NCI-H82 treated with DMSO at 0.1 percent for 48 hours (cell line): ENCODE results near the gene ATXN1.

Source experiments
- DNase-seq: peaks from one replicate; lab custom pipeline; 2025; ENCODE audit not compliant: unreplicated experiment; lab: John Stamatoyannopoulos, UW

ATXN1 gene

DNA sequence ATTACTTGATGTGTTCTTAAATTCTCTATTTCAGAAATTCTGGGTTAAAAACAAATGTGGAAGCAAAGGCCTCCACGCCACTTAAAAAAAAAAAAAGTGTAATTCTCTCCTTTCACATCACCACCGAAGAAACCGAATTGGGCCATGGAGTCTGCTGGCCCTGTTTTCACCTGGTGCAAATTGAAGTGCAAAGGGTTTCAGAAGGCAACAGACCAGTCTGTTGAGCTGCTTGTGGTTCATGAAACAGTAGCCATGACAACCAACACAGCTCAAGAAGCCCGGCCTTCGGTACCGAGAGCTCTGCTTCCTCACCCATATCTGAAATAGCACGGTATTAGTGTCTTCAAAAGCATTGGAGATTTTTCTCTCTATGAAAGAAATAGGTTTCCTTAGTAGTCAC lies 459.7 kb downstream of the ATXN1 start:
- no peak for DNase-seq

DNA sequence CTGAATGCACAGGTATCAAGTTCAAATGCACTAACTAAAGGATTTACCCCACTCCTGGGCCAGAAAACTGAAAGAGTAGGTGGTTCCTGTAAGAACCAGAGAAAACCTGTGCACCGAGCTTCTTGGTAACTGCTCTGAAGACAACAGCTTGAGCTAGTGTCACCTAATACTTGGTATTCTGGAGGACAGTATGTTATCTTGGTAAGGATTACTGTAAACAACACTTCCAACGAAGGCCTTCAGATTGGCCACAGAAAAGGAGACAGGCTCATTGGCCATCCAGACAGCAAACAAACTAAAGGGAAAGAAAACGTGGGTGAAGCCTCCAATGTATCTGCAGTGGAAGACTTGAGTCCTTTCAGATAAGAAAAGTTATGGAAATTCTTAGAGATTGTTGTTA lies 461.4 kb downstream of the ATXN1 start:
- DNase-seq: no peak

DNA sequence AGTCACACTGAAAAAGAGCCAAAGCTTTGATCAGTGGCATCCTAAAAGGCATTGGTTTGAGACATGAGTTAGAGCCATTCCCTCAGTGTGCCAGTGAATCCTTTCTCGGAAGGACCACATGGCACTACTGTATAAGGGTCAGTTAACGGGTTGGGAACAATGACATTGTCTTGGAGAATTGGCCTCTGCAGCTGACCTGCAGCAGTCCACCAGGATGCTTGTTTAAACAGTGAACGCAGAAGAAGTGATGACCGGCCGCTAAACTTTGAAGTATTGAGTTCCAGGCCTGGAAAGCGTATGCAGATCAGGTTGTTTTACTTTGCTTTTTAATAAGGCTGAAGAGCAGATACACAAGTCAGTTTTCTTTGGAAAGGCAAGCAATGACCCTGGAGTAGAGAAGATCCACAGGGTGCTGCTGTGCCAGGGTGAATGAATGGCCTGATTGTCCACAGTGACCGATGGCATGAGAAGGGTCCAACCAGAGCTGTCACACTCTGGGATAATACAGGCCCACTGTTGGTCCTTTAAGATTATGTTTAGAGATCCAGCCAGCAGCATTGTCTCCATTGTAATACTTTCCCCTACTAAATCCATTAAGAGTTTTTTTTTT lies 465.1 kb downstream of the ATXN1 start:
- no peak for DNase-seq

DNA sequence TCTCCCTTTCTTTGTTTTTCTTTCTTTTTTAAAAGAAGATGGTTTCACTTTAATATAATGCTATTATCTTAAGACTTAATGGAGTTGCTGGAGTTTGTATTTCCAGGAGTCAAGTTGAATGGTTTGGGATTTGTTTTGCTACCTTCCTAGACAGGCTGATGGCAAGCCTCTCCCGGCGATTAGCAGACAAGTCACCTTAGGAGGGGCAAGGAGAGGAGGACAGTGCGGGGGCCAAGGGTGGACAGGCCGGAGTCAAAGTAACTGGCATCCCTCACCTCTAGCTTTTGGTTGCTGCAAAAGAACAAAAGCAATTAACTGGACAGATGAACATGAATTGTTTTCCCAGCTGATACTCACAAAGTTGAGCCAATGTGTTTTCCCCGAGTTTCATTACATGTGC lies 465.8 kb downstream of the ATXN1 start:
- no peak for DNase-seq

DNA sequence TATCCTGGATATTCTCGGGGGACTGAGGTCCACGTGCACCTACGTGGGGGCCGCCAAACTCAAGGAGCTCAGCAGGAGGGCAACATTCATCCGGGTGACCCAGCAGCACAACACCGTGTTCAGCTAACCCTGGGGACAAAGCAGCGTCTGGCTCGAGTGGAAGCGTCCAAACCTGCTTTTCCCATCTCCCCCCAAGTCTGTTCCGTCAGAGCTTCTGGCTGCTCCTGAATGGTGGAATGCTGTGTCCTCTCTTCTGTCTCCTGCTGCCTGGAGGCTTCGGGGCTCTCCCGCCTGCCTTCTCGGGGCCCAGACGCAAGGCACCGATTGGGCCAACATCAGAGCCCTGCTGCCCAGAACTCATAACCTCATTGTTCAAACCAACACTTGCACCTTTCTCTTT lies 466.2 kb downstream of the ATXN1 start:
- DNase-seq: no peak

DNA sequence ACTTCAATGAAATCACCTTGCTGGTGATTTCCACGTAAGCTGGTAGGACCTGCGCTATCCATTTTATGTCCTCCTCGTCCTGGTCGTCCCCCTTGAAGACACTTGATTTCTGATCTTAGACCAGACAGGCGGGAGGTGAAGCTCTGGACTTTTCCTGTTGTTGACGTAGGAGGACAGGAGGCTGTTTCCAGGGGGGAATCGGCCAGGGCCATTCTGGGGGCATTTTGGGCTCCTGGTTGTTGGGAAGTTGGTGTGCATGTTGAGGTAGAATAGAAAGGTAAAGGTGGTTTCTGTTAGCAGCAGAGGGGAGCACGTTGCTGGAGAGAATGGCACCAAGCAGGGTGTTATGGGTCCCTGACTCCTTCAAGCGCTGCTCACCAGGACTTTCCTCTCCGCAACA lies 466.9 kb downstream of the ATXN1 start:
- no peak for DNase-seq

DNA sequence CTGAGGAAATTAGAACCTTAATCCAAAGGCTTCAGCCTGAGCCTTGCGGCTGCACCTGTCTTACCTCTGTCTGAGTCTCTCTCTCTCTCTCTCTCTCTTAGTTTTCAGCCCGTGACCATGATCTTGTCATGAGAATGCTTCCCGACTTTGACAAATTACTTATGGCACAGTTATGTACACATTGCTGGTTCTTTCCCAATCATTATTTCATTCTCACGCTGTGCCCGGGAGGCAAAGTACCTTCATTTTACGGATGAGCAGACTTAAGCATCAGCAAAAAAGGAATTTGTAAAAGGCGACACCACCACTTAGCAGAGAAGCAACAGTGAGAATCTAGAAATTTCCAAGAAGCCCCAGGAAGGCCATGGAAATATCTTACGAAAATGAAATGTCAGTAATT lies 468.3 kb downstream of the ATXN1 start:
- DNase-seq: no peak

DNA sequence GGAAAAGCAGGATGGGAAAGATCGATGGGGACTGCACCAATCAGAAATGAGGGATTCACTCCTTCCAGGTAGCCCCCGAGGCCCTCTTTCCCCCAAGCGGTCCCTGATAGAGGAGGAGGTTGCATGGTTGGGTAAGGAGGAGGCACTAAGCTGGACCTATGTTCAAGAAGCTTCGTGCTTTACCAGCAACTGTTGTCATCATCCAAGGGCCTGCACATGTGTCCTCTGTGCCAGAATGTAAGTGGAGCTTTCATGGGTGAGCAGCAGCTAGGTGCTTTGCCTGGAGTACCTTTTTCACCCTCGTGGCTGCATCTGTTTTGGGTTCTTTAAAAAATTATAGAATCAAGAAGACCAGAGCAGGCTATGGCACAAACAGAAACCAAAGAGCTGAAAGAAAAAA lies 468.8 kb downstream of the ATXN1 start:
- no peak for DNase-seq

DNA sequence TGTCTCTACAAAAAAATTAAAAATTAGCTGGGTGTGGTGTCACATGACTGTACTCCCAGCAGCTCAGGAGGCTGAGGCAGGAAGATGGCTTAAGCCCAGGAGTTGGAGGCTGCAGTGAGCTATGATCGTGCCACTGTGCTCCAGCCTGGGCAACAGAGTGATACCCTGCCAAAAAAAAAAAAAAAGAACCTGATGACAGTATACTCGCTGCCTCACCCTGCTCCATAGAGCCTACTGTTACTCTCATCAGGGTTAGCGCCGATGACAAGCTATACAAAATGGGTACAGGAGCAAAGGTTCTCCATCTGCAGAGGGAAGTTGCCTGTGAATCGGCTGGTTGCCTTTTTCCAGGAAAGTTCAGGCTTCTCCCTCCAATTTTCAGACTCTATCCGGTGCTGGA lies 469.5 kb downstream of the ATXN1 start:
- DNase-seq: no peak

DNA sequence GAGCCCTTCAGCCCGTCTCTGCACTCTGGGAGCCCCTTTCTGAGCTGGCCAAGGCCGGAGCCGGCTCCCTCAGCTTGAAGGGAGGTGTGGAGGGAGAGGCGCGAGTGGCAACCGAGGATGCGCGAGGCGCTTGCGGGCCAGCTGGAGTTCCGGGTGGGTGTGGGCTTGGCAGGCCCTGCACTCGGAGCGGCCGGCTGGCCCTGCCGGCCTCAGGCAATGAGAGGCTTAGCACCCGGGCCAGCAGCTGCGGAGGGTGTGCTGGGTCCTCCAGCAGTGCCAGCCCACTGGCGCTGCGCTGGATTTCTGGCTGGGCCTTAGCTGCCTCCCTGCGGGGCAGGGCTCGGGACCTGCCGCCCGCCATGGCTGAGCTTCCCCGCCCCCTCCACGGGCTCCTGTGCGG lies 473.1 kb downstream of the ATXN1 start:
- DNase-seq: no peak

DNA sequence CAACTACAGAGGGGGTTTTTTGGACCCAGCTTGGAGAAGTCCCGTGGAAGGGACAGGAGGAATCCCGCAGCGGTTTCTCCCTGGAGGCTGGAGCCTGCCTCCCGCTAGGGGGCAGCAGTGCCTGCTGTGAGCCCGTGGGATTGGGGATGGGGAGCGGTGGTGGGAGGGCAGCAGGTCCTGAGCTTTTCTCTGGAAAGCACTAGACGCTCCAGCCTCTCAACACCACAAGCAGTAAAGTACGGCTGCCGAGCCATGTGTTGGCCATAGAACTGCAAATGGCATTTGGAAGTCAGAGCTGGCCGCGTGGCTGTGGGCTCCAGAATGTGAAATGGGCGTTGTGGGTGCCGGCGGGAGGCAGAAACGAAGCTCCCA lies 475.1 kb downstream of the ATXN1 start:
- DNase-seq: peak; percentile 8

DNA sequence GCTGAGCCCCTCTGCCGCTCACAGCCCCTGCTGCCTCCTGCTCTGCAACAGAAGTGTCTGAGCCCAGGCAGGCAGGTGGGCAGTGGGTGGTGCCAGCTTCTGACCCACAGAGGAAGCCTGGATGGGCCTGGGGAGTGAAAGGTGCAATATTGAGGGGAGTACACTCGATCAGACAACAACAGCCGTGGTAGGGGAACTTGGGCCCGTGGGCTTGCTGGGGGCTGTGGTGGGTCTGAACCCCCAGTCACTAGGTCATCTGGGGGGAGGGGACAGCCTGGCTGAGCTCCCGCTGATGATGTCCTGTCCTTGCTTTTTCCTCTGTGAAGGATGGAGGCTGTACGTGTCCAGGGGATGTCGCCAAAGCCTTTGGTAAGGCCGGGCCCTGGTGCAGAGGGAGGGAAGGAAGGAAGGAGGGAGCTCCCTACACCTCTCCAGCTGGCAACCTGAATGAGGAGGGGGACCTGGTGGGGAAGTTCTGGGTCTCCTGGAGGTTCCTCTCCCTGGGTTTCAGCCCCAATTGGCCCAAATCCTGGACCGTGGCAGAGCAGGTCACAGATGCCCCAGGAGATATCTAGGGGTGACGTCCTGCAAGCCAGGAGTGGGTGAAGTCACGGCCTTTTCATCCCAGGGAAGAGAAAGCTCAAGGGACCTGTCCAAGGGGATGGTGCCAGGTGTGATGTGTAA lies 475.7 kb downstream of the ATXN1 start:
- DNase-seq: no peak

DNA sequence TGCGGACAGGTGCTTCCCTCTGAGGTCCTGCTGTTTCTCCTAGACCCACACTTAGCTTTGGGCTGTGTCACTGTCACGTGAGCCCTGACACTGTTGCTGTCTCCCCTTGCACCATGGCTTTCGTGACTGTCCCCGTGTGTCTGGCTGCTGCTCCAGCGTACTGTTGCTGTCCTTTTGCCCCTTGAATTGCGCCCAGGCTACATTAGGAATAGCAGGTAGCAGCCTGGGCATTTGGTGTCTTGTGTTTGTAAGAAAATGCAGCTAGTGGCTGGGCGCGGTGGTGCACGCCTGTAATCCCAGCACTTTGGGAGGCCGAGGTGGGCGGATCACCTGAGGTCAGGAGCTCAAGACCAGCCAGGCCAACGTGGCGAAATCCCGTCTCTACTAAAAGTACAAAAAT lies 476.8 kb downstream of the ATXN1 start:
- DNase-seq: no peak

DNA sequence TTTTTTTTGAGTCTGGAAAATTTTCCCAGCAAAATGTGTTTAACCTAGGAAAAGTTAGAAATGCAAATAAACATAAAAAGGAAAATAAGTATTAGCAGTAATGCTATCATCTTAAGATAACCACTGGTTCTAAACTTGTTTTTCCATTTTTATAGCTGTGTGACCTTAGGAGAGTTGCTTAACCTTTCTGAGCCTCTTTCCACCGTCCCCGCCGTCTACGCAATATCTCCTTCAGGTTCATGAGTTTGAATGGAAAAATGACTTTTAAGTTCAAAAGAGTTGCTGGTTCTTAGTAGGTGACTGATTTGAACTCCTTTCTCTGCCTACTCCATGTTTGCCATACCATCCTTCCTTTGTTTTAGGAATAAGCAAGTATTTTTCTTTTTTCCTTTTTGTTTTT lies 478.9 kb downstream of the ATXN1 start:
- no peak for DNase-seq

DNA sequence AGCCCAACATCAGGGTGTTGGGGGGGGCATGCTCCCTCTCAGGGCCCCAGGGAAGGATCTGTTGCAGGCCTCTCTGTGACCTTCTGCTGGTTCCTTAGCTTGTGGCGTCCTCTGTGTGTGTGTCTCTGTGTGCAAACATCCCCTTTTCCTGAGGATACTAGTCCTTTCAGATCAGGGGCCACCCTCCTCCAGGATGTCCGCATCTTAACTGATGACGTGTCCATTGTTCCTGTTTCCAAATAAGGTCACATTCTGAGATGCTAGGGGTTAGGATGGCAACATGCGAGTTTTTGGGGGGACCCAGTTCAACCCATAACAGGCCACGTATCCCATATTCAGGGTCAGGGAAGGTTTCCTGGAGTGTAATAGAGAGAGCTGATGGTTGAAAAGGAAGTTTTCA lies 482.0 kb downstream of the ATXN1 start:
- no peak for DNase-seq

DNA sequence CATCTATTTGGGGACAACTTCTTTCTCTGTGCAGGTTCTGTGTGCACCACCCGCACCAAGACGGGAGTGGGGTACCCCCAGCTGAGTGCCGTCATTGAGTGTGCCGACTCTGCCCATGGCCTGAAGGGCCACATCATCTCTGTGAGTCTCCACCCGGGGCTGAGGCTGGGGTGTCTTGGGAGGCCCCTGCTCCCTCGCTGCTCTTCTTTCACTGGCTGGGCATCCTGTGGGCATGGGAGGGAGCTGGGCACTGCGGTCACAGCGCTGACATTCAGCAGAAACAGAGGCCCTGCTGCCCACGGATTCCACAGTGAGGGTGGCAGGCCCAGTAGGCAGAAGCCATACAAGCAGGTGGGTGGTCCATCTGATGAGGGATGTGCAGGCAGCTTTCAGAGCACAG lies 482.5 kb downstream of the ATXN1 start:
- DNase-seq: no peak

DNA sequence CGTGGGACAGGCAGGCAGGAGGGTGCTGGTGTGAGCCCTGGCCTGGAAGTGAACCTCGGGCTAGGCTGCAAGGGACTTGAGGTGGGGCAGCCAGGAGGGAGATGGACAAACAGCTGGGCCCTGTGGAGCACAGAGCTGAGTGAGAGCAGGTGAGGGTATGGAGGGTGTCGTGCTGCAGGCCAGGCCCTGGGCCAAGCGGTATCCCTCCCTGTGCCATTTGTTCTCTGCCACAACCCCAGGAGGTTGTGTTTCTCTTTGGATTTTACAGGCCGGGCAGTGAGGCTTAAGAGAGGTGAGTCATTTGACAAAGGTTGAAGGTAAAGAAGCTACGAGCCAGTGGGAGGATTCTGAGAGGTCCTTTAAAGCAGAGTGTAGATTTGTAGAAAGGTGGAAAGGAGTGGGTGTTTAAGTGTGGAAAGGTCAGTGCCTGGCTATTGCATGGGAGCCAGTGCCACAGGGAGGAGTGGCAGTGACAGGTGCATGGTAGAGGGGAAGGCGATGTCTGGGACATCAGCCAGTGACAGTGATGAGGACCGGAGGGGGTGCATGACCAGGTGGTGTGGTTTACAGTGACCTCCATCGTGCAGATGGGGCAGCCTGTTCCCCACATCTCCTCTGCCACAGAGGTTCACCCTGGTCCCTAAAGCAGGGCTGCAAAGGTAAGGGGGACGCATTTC lies 483.1 kb downstream of the ATXN1 start:
- no peak for DNase-seq

DNA sequence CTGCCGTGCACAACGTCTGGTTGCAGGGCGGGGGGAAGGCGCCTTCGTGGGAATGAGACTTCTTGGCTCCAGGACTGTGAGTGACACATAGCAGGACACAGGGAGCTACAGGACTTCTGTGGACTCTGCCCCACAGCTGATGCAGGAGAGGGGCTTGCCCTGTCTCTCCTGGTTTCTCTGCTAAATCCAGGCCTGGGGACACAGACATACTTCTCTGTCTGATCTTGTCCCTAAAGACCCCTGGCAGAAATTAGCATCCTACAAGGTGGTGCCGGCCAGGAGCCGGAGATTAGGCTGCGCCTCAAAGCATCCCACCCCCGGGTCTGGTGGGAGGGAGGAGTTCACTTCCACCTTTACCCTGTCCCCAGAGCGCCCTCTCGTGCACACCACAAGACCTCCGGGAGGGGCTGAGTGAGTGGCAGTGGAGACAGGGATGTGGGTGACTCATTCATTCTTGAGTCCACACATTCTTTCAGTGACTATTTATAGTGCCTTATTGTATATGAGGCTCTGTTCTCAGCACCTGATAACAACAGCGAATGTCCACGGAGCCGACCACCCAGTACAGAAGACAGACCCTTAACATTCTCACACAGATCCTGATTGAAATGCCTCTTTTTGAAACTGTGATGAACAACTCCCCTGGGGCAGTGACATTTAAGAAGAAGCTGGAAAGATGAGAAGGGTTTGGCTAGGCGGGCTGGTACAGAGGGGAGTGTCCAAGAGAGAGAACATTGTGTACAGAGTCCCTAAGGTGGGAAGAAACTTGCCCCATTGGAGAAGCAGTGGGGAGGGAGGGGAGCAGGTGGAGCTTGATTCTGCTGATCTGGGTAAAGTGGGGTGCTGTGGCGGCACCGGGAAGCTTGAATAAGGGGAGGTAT lies 483.9 kb downstream of the ATXN1 start:
- DNase-seq: peak; percentile 56

DNA sequence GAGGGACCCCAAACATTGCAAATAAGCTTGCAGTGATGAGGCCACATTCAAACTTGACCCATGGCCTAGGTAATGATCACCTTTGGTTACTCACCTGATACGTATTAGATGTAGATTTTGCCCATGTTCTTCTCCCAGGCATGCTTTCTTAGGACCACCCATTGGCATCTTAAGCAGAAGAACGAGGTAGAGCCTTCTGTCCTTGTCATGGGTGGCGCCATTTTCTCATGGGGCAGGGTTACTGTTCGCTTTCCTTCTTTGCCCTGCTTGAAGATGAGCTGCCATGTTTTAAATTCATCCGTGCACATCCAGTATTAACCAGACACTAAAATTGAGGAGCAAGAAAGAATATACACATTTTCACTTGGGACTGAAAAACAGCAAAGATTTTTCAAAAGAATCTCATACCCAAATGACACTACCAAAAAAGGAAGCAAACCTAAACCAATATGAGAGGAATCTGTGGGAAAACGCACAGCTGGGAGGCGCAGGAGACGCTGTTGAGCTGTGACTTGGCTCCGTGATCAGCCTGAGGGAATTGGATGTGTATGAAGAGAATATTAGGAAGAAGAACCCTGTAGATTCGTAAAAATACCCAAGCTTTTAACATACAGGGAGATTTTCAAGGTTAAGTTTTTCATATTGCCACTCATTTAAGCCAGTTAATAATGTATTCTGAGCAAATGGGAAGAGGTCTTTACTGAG lies 486.2 kb downstream of the ATXN1 start:
- DNase-seq: no peak

DNA sequence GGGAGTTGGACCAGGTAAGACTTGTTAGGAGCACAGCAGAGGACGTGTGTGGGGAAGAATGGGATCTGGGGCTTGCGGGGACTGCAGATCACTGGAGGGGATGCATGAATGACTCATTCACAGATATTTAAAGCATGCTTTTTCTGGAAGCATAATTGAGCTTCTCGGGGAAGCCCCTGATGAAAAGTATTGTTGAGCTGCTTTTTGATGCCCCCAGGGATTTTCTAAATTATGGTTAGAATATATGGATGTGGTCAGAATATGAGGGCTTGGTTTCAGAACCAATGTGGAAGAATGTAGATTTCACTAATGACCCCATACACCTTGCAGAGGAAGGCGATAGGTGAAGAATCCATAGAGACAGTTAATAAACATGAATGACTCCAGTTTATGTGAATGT lies 486.8 kb downstream of the ATXN1 start:
- DNase-seq: no peak

DNA sequence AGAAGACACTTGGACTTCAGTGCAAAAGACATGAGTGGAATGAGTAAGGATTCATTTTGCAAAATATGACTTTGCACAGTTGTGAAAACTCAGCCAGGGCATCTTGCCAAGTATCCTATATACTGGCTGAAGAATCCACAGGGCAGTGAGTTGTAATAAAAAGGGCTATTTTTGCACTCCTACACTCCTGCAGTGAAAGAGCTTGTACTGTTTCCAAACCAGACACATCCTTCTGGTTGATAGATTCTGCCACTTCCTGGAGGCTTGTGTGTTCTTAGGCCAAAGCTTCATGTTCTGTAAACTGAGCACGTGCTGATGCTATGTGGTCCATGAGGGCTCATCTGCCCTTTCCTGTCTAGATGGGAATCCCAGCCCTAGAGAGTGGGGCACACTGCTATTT lies 488.0 kb downstream of the ATXN1 start:
- DNase-seq: no peak
